Measurements from ENCODE around the gene CYP46A1. TPM values are rescaled to one million over a fixed set of nuclear protein-coding genes. Genes with fewer than 3 reads are reported as not detected.

CYP46A1 gene
- total and polyA plus RNA-seq, 2 experiments from 2014 or later, result 0.22 to 0.29 TPM

DNA sequence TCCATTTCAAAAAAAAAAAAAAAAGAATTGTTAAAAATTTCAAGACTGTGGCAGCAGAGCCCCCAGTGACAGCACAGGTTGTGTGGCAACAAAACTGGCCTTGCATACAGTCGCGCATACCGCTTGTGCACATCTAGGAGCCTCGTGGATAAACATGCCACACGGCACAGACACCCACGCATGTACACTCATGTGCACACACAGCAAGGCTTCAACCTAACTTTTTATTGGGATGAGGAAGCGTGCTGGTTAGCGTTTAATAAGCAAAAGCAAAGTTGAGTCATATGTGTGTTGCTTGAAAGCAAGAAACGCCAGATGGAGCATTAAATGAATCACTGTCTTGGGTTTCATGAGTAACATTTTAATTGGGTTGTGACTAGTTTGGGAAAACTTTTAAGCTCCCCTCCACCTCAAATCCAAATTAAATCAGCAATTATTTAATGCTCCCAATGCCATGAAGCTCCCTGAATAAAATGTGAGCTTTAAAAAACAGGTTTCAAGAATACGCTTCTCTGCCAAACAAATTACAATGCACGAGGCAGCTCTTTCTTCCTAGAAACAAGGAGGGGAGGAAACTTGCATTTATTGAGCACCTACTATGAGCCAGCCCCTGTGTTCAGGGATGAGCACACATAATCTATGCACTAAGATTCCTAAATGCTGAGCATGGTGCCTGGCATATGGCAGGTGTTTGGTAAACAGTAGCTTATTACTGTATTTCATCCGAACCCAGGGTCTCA, 73.4 kb downstream of the CYP46A1 start:
- DNase-seq, result peak; percentile 100
- TF ChIP-seq EZH2 (IDR thresholded peaks at IDR 0.05; ENCODE audit: insufficient read depth, poor library complexity, severe bottlenecking) (no peak), EZH2phosphoT487 (IDR thresholded peaks at IDR 0.05; ENCODE audit: insufficient read depth, low read depth) (no peak)
- Histone ChIP-seq H4K20me1 (ENCODE audit: insufficient read depth) (no peaks in the 10 kb centered on the region), H3K9ac (peak overlapping the region; percentile 79), H3K9me3 (ENCODE audit: low read depth) (no peaks in the 10 kb centered on the region), H3K36me3 (ENCODE audit: low read depth) (no peaks in the 10 kb centered on the region), H3K27ac (peak overlapping the region; percentile 97), H2AFZ (no peak overlapping the region), H3K4me1 (ENCODE audit: insufficient read depth) (peaks cover 51% of the 10 kb centered on the region), H3F3A (ENCODE audit: insufficient read depth) (peaks cover 23% of the 10 kb centered on the region), H3K4me3 (0 out of 2 replicates have a peak overlapping the region, but pooled peaks have one; percentile 26), H3K79me2 (ENCODE audit: insufficient read depth) (no peaks in the 10 kb centered on the region), H3K4me2 (ENCODE audit: unreplicated experiment) (peak overlapping the region; percentile 66), H3K27me3 (replicated peaks; ENCODE audit: insufficient read depth) (no peaks in the 10 kb centered on the region), H3K9me2 (ENCODE audit: insufficient read depth) (no peaks in the 10 kb centered on the region)
- WGBS, 2 experiments (ENCODE audit: low coverage in 1 of 2, low lambda C conversion rate in 2 of 2, missing lambda C conversion rate in 2 of 2), result 2 to 3% methylated on average over 12 of the region's 12 CpGs
- in situ Hi-C loops (cut with MboI), result no loop called here

GRCh38 chr14:99758121-99758821, 74.2 kb downstream of the CYP46A1 start:
- Histone ChIP-seq H3K36me3 (ENCODE audit: low read depth) (no peaks in the 10 kb centered on the region), H3K27ac (peak overlapping the region; percentile 97), H3K9me2 (ENCODE audit: insufficient read depth) (no peaks in the 10 kb centered on the region), H3K4me2 (ENCODE audit: unreplicated experiment) (peak overlapping the region; percentile 66), H3K9me3 (ENCODE audit: low read depth) (no peaks in the 10 kb centered on the region), H3K27me3 (replicated peaks; ENCODE audit: insufficient read depth) (no peaks in the 10 kb centered on the region), H3K4me3 (peak overlapping the region; percentile 26), H2AFZ (no peak overlapping the region), H3K4me1 (ENCODE audit: insufficient read depth) (peaks cover 48% of the 10 kb centered on the region), H3K79me2 (ENCODE audit: insufficient read depth) (no peaks in the 10 kb centered on the region), H4K20me1 (ENCODE audit: insufficient read depth) (no peaks in the 10 kb centered on the region), H3K9ac (peak overlapping the region; percentile 79), H3F3A (ENCODE audit: insufficient read depth) (peaks cover 23% of the 10 kb centered on the region)
- no peak for TF ChIP-seq EZH2 (IDR thresholded peaks at IDR 0.05; ENCODE audit: insufficient read depth, poor library complexity, severe bottlenecking)
- no peak for TF ChIP-seq EZH2phosphoT487 (IDR thresholded peaks at IDR 0.05; ENCODE audit: insufficient read depth, low read depth)
- in situ Hi-C loops (cut with MboI), result no loop called here
- 10 to 11% methylated on average over 11 of the region's 11 CpGs for WGBS, 2 experiments (ENCODE audit: low coverage in 1 of 2, low lambda C conversion rate in 2 of 2, missing lambda C conversion rate in 2 of 2)
- peak; percentile 98 for DNase-seq

- Histone ChIP-seq H3K4me1 (ENCODE audit: insufficient read depth) (peaks cover 40% of the 10 kb centered on the region), H3K4me3 (no peak overlapping the region), H3K9me2 (ENCODE audit: insufficient read depth) (no peaks in the 10 kb centered on the region), H2AFZ (no peak overlapping the region), H3K9ac (no peak overlapping the region), H3K4me2 (ENCODE audit: unreplicated experiment) (peak overlapping the region; percentile 13), H3K27me3 (replicated peaks; ENCODE audit: insufficient read depth) (no peaks in the 10 kb centered on the region), H3F3A (ENCODE audit: insufficient read depth) (peaks cover 23% of the 10 kb centered on the region), H3K27ac (0 out of 2 replicates have a peak overlapping the region, but pooled peaks have one; percentile 28), H3K79me2 (ENCODE audit: insufficient read depth) (no peaks in the 10 kb centered on the region), H3K9me3 (ENCODE audit: low read depth) (no peaks in the 10 kb centered on the region), H3K36me3 (ENCODE audit: low read depth) (no peaks in the 10 kb centered on the region), H4K20me1 (ENCODE audit: insufficient read depth) (no peaks in the 10 kb centered on the region)
- WGBS, 2 experiments (ENCODE audit: low coverage in 1 of 2, low lambda C conversion rate in 2 of 2, missing lambda C conversion rate in 2 of 2), result 77 to 79% methylated on average over 7 of the region's 7 CpGs
- in situ Hi-C loops (cut with MboI), result no loop called here
- TF ChIP-seq EZH2 (IDR thresholded peaks at IDR 0.05; ENCODE audit: insufficient read depth, poor library complexity, severe bottlenecking) (no peak), EZH2phosphoT487 (IDR thresholded peaks at IDR 0.05; ENCODE audit: insufficient read depth, low read depth) (no peak)
- DNase-seq, result no peak
Observed at GRCh38 chr14:99758872-99759545, 74.9 kb downstream of the CYP46A1 start.

GRCh38 chr14:99759546-99759925, 75.4 kb downstream of the CYP46A1 start:
- H3K4me2 ChIP-seq (ENCODE audit: unreplicated experiment), result no peak overlapping the region
- no peaks in the 10 kb centered on the region for H4K20me1 ChIP-seq (ENCODE audit: insufficient read depth)
- H3K36me3 ChIP-seq (ENCODE audit: low read depth), result no peaks in the 10 kb centered on the region
- no peak overlapping the region for H3K27ac ChIP-seq
- H3F3A ChIP-seq (ENCODE audit: insufficient read depth), result peaks cover 22% of the 10 kb centered on the region
- no peak for TF ChIP-seq EZH2phosphoT487 (IDR thresholded peaks at IDR 0.05; ENCODE audit: insufficient read depth, low read depth)
- TF ChIP-seq EZH2 (IDR thresholded peaks at IDR 0.05; ENCODE audit: insufficient read depth, poor library complexity, severe bottlenecking), result no peak
- H3K4me3 ChIP-seq, result no peak overlapping the region
- H3K9me2 ChIP-seq (ENCODE audit: insufficient read depth), result no peaks in the 10 kb centered on the region
- no peak for DNase-seq
- no peak overlapping the region for H3K9ac ChIP-seq
- H3K4me1 ChIP-seq (ENCODE audit: insufficient read depth), result peaks cover 35% of the 10 kb centered on the region
- 89 to 90% methylated on average over 9 of the region's 9 CpGs for WGBS, 2 experiments (ENCODE audit: low coverage in 1 of 2, low lambda C conversion rate in 2 of 2, missing lambda C conversion rate in 2 of 2)
- in situ Hi-C loops (cut with MboI), result no loop called here
- H3K9me3 ChIP-seq (ENCODE audit: low read depth), result no peaks in the 10 kb centered on the region
- H2AFZ ChIP-seq, result no peak overlapping the region
- no peaks in the 10 kb centered on the region for H3K79me2 ChIP-seq (ENCODE audit: insufficient read depth)
- H3K27me3 ChIP-seq (replicated peaks; ENCODE audit: insufficient read depth), result no peaks in the 10 kb centered on the region

All from GM23248 (cell line).